Measurements from ENCODE around the gene KIAA1958. TPM values are rescaled to one million over a fixed set of nuclear protein-coding genes. Genes with fewer than 3 reads are reported as not detected.

KIAA1958 gene
- total RNA-seq, 1 experiment from 2014 or later: 18.5 TPM

GRCh38 chr9:112546149-112547012 lies 59.8 kb downstream of the KIAA1958 start:
- no peaks in the 10 kb centered on the region for H3K4me1 ChIP-seq (ENCODE audit: control insufficient read depth in 1 of 2, insufficient read depth in 2 of 2, low read length in 2 of 2)
- H3K9me2 ChIP-seq (ENCODE audit: insufficient read depth): no peaks in the 10 kb centered on the region
- H3K9me3 ChIP-seq (ENCODE audit: control insufficient read depth in 1 of 2, insufficient read depth in 1 of 2, low read depth in 1 of 2, low read length in 2 of 2): no peaks in the 10 kb centered on the region
- H3K27ac ChIP-seq (ENCODE audit: low read depth, low read length): no peak overlapping the region
- intact Hi-C loops (cut with micrococcal nuclease): no loop called here
- no peak for DNase-seq (ENCODE audit: low read depth, low spot score)
- H3K36me3 ChIP-seq (ENCODE audit: control insufficient read depth in 1 of 2, insufficient read depth in 2 of 2, low read length in 2 of 2): no peaks in the 10 kb centered on the region
- no peak for ATAC-seq
- no peak overlapping the region for H3K4me2 ChIP-seq (ENCODE audit: low read length)
- ChIA-PET POLR2A (no interaction called here), RAD21 (ENCODE audit: low non-redundant PET in 1 of 2, low total read pairs in 2 of 2, uncharacterized antibody in 2 of 2, unreplicated experiment in 2 of 2) (no interaction called here), CTCF (no interaction called here)
- no peaks in the 10 kb centered on the region; the same call in 1 of the 2 replicates for H3K79me2 ChIP-seq (ENCODE audit: insufficient read depth, low read length)
- no TSS peak for BruUV-seq (replicated peaks)
- TF ChIP-seq TCF7L2 (IDR thresholded peaks at IDR 0.05; ENCODE audit: borderline replicate concordance, extremely low read depth, insufficient read depth, insufficient read length): no peak
- no peak for TF ChIP-seq POLR2AphosphoS5 (IDR thresholded peaks at IDR 0.05; ENCODE audit: low read depth, low read length)
- TF ChIP-seq CEBPB (IDR thresholded peaks at IDR 0.05; ENCODE audit: low read depth): no peak
- no peak for TF ChIP-seq RAD21 (IDR thresholded peaks at IDR 0.05; ENCODE audit: low read depth)
- TF ChIP-seq POLR2A (IDR thresholded peaks at IDR 0.05; ENCODE audit: borderline replicate concordance, extremely low read depth, insufficient read depth, insufficient read length): no peak
- TF ChIP-seq CTCF (IDR thresholded peaks at IDR 0.05 in 2 of 3, conservative IDR thresholded peaks at IDR 0.05 in 1 of 3; ENCODE audit: borderline replicate concordance in 1 of 3, insufficient read depth in 1 of 3, low read depth in 2 of 3, low read length in 2 of 3): no peak
- no peak for TF ChIP-seq ATF3 (IDR thresholded peaks at IDR 0.05)
- TF ChIP-seq YY1 (IDR thresholded peaks at IDR 0.05; ENCODE audit: extremely low read depth, insufficient replicate concordance, low read depth, low read length): no peak
- no peak for TF ChIP-seq ZBTB33 (IDR thresholded peaks at IDR 0.05; ENCODE audit: extremely low read depth, insufficient replicate concordance, low read length)
- TF ChIP-seq ELF1 (IDR thresholded peaks at IDR 0.05; ENCODE audit: borderline replicate concordance, low read depth): no peak
- no peak overlapping the region for H3K9ac ChIP-seq (ENCODE audit: low read length)
- H4K20me1 ChIP-seq (ENCODE audit: insufficient read depth): no peaks in the 10 kb centered on the region
- H3K27me3 ChIP-seq (ENCODE audit: insufficient read depth, low read length): no peaks in the 10 kb centered on the region
- H3K4me3 ChIP-seq (replicated peaks in 1 of 2; ENCODE audit: low read depth in 1 of 2, low read length in 2 of 2): no peak overlapping the region
- H2AFZ ChIP-seq (ENCODE audit: low read depth, low read length, poor library complexity, severe bottlenecking): no peak overlapping the region

Data from HCT116 (cell line).